Fibroblast of lung (primary cell): ENCODE results near the gene PIM3. TPM values are rescaled to one million over a fixed set of nuclear protein-coding genes. Genes with fewer than 3 reads are reported as not detected.

ENCODE experiments used
- DNase-seq, 2 donors: peaks; one replicate each; pipeline versions ENCODE4 v3.0.0 to v3.0.0-alpha.2; 2010; ENCODE audit warnings: low read depth in 2 of 2
- H2AFZ ChIP-seq: 2 replicates; pipeline ENCODE4 v1.5.1; 2012; ENCODE audit warnings: low read length, control low read depth, inconsistent platforms
- H3K27ac ChIP-seq: 2 replicates; pipeline ENCODE4 v1.5.1; 2011; ENCODE audit warnings: low read length, control low read depth; ENCODE audit not compliant: insufficient read depth
- H3K27me3 ChIP-seq: 2 replicates; pipeline ENCODE4 v1.5.1; 2011; ENCODE audit warnings: mild to moderate bottlenecking, low read length; ENCODE audit not compliant: control insufficient read depth, insufficient read depth
- H3K36me3 ChIP-seq: 2 replicates; pipeline ENCODE4 v1.5.1; 2011; ENCODE audit warnings: low read length; ENCODE audit not compliant: control insufficient read depth, insufficient read depth
- H3K4me1 ChIP-seq: 2 replicates; pipeline ENCODE4 v1.5.1; 2011; ENCODE audit warnings: low read length; ENCODE audit not compliant: control insufficient read depth, insufficient read depth; ENCODE audit errors: extremely low read depth
- H3K4me2 ChIP-seq: 2 replicates; pipeline ENCODE4 v1.5.1; 2011; ENCODE audit warnings: low read length, control low read depth; ENCODE audit not compliant: insufficient read depth; ENCODE audit errors: extremely low read depth
- H3K4me3 ChIP-seq, 4 experiments: fragments of 200-600 bp in 1 of 4; sonication (generic) in 1 of 4; replicated peaks in 1 of 4; 2 replicates each; pipeline ENCODE4 v1.5.1; 2011 to 2016; ENCODE audit warnings: low read length in 4 of 4, low read depth in 3 of 4, mild to moderate bottlenecking in 3 of 4, control low read depth in 2 of 4, inconsistent platforms in 1 of 4, mixed read lengths in 1 of 4; ENCODE audit not compliant: insufficient read depth in 1 of 4; ENCODE audit errors: control extremely low read depth in 1 of 4
- H3K79me2 ChIP-seq: 2 replicates; pipeline ENCODE4 v1.5.1; 2012; ENCODE audit warnings: mild to moderate bottlenecking, low read length, inconsistent platforms; ENCODE audit not compliant: control insufficient read depth, insufficient read depth
- H3K9ac ChIP-seq: 2 replicates; pipeline ENCODE4 v1.5.1; 2011; ENCODE audit warnings: mild to moderate bottlenecking, low read length, control low read depth; ENCODE audit not compliant: insufficient read depth
- H3K9me3 ChIP-seq: 2 replicates; pipeline ENCODE4 v1.5.1; 2012; ENCODE audit warnings: low read depth, low read length; ENCODE audit not compliant: control insufficient read depth, insufficient read depth
- H4K20me1 ChIP-seq: 2 replicates; pipeline ENCODE4 v1.5.1; 2011; ENCODE audit warnings: low read length; ENCODE audit not compliant: control insufficient read depth, insufficient read depth; ENCODE audit errors: extremely low read depth
- CTCF ChIP-seq, 2 donors: IDR thresholded peaks in 1 of 2; conservative IDR thresholded peaks in 1 of 2; 1 replicate in 1 of 2; 2 replicates in 1 of 2; pipeline ENCODE4 v1.5.1; 2011 to 2012; ENCODE audit warnings: low read length in 2 of 2, control low read depth in 1 of 2, inconsistent platforms in 1 of 2, low read depth in 1 of 2, mild to moderate bottlenecking in 1 of 2
- EZH2 ChIP-seq: IDR thresholded peaks from 2 replicates; pipeline ENCODE4 v1.5.1; 2012; ENCODE audit warnings: low read length, control low read depth, mild to moderate bottlenecking; ENCODE audit errors: missing control alignments
- polyA plus RNA-seq, 2 donors: library from polyadenylated mRNA; depleted of rRNA in 1 of 2; stranded (reverse) in 1 of 2; unstranded in 1 of 2; fragments of >200 nt; gene quantifications; 2 replicates each; pipeline ENCODE4 v1.2.1, GENCODE V29; 2011 to 2012; ENCODE audit warnings: missing spikeins in 1 of 2
- total RNA-seq: library from RNA; depleted of rRNA; stranded (reverse); fragments of >200 nt; gene quantifications from 2 replicates; pipeline ENCODE4 v1.2.1, GENCODE V29; 2014

PIM3 gene
- total and polyA plus RNA-seq, 2 donors (not counting 1 experiment from before 2014, with no cell fraction given), result 6.8 to 47.7 TPM

GRCh38 chr22:49994361-49995040 is 33.9 kb downstream of the PIM3 start:
- Histone ChIP-seq H3K36me3 (no peaks in the 10 kb centered on the region), H3K4me1 (no peaks in the 10 kb centered on the region), H4K20me1 (no peaks in the 10 kb centered on the region), H3K4me3 (no peak overlapping the region), H3K27ac (no peak overlapping the region), H3K9ac (no peak overlapping the region), H3K79me2 (no peaks in the 10 kb centered on the region), H2AFZ (no peak overlapping the region), H3K9me3 (no peaks in the 10 kb centered on the region), H3K27me3 (no peaks in the 10 kb centered on the region), H3K4me2 (no peak overlapping the region)
- no peak for TF ChIP-seq CTCF (conservative IDR thresholded peaks at IDR 0.05 in 1 of 2, IDR thresholded peaks at IDR 0.05 in 1 of 2; ENCODE audit: low read depth in 1 of 2, low read length in 2 of 2)
- no peak for DNase-seq

- Histone ChIP-seq H3K4me3 (no peak overlapping the region), H4K20me1 (no peaks in the 10 kb centered on the region)
- DNase-seq, result no peak
Measured at GRCh38 chr22:49995041-49995360, 34.4 kb downstream of the PIM3 start.

GRCh38 chr22:49995361-49996118 is 35.0 kb downstream of the PIM3 start:
- no peaks in the 10 kb centered on the region for H4K20me1 ChIP-seq
- no peak overlapping the region for H3K4me2 ChIP-seq
- no peaks in the 10 kb centered on the region for H3K27me3 ChIP-seq
- no peak overlapping the region for H3K27ac ChIP-seq
- TF ChIP-seq CTCF (conservative IDR thresholded peaks at IDR 0.05 in 1 of 2, IDR thresholded peaks at IDR 0.05 in 1 of 2; ENCODE audit: low read depth in 1 of 2, low read length in 2 of 2) (no peak), EZH2 (no peak)
- H3K79me2 ChIP-seq, result no peaks in the 10 kb centered on the region
- H3K36me3 ChIP-seq, result no peaks in the 10 kb centered on the region
- H3K4me1 ChIP-seq, result no peaks in the 10 kb centered on the region
- H3K9ac ChIP-seq, result no peak overlapping the region
- H2AFZ ChIP-seq, result no peak overlapping the region
- no peaks in the 10 kb centered on the region for H3K9me3 ChIP-seq
- no peak for DNase-seq
- H3K4me3 ChIP-seq, result no peak overlapping the region

More at GRCh38 chr22:49995041-49995360, 34.4 kb downstream of the PIM3 start:
- Histone ChIP-seq H2AFZ (no peak overlapping the region), H3K4me1 (no peaks in the 10 kb centered on the region), H3K27me3 (no peaks in the 10 kb centered on the region), H3K79me2 (no peaks in the 10 kb centered on the region), H3K27ac (no peak overlapping the region), H3K4me2 (no peak overlapping the region), H3K36me3 (no peaks in the 10 kb centered on the region), H3K9me3 (no peaks in the 10 kb centered on the region), H3K9ac (no peak overlapping the region)
- no peak for TF ChIP-seq CTCF (conservative IDR thresholded peaks at IDR 0.05 in 1 of 2, IDR thresholded peaks at IDR 0.05 in 1 of 2; ENCODE audit: low read depth in 1 of 2, low read length in 2 of 2)
